A673 (cell line): ENCODE measurements around the gene TYRO3. TPM values are rescaled to one million over a fixed set of nuclear protein-coding genes. Genes with fewer than 3 reads are reported as not detected.

Experiments used
- BruUV-seq: library from RNA; stranded (reverse); fragments of 400-500 nt; replicated peaks from 2 replicates; lab custom pipeline; 2021; lab: Mats Ljungman, UMichigan
- CTCF ChIA-PET: fragments of 300-600 bp; sonication (Branson Sonifier 250); formaldehyde crosslinking; loops from one replicate; lab custom pipeline; 2022; ENCODE audit warnings: antibody characterized with exemption; lab: Charles Lee
- POLR2A ChIA-PET: fragments of 300-600 bp; sonication (Branson Sonifier 250); formaldehyde crosslinking; loops from one replicate; lab custom pipeline; 2022; ENCODE audit warnings: antibody characterized with exemption; ENCODE audit not compliant: low non-redundant PET; lab: Charles Lee
- DNase-seq: peaks from one replicate; pipeline ENCODE4 v3.0.0-alpha.2; 2015; ENCODE audit warnings: low spot score
- H3K27ac ChIP-seq: fragments of 200-600 bp; sonication (generic); 2 replicates; pipeline ENCODE4 v1.5.1; 2016; ENCODE audit warnings: mixed run types, low read depth, mild to moderate bottlenecking, mixed read lengths, antibody characterized with exemption, low read length; ENCODE audit not compliant: poor library complexity, severe bottlenecking
- H3K27me3 ChIP-seq: fragments of 200-600 bp; sonication (generic); replicated peaks from 2 replicates; pipeline ENCODE4 v1.6.1; 2017; ENCODE audit warnings: mixed run types, low read depth, mild to moderate bottlenecking, mixed read lengths, antibody characterized with exemption, low read length; ENCODE audit not compliant: insufficient read depth, poor library complexity
- H3K36me3 ChIP-seq: fragments of 200-600 bp; sonication (generic); 2 replicates; pipeline ENCODE4 v1.6.1; 2016; ENCODE audit warnings: mixed run types, mild to moderate bottlenecking, mixed read lengths, antibody characterized with exemption, low read length; ENCODE audit not compliant: insufficient read depth, poor library complexity, severe bottlenecking
- H3K4me1 ChIP-seq: fragments of 200-600 bp; sonication (generic); 2 replicates; pipeline ENCODE4 v1.6.1; 2017; ENCODE audit warnings: mixed run types, mild to moderate bottlenecking, mixed read lengths, antibody characterized with exemption, low read length; ENCODE audit not compliant: insufficient read depth, poor library complexity, severe bottlenecking
- H3K4me3 ChIP-seq: fragments of 200-600 bp; sonication (generic); 2 replicates; pipeline ENCODE4 v1.5.1; 2016; ENCODE audit warnings: low read depth, mixed run types, mild to moderate bottlenecking, mixed read lengths, low read length; ENCODE audit not compliant: poor library complexity, severe bottlenecking
- H3K9me3 ChIP-seq: fragments of 200-600 bp; sonication (generic); 2 replicates; pipeline ENCODE4 v1.6.1; 2016; ENCODE audit warnings: mixed run types, low read depth, mild to moderate bottlenecking, mixed read lengths, antibody characterized with exemption, low read length; ENCODE audit not compliant: poor library complexity, severe bottlenecking
- CTCF ChIP-seq: fragments of 300-800, 200-600 bp; sonication (generic); conservative IDR thresholded peaks from 2 replicates; pipeline ENCODE4 v1.5.1; 2017; ENCODE audit warnings: low read depth, mild to moderate bottlenecking, antibody characterized with exemption, low read length, moderate library complexity, mixed read lengths
- EZH2 ChIP-seq: fragments of 200-600 bp; sonication (generic); IDR thresholded peaks from 2 replicates; pipeline ENCODE4 v1.6.1; 2017; ENCODE audit warnings: borderline replicate concordance, low read depth, mild to moderate bottlenecking, mixed read lengths, antibody characterized with exemption, low read length; ENCODE audit not compliant: poor library complexity, severe bottlenecking
- intact Hi-C: fragments of 100-400 bp; cut with micrococcal nuclease; formaldehyde crosslinking; loops from one replicate; pipeline ENCODE4 v1.10.0; 2022; ENCODE audit not compliant: unreplicated experiment
- total RNA-seq: library from RNA; stranded (reverse); gene quantifications from 2 replicates; pipeline ENCODE4 v1.2.3, GENCODE V29; 2021

TYRO3 gene
- total RNA-seq, 1 experiment from 2014 or later = 26.0 TPM

GRCh38 chr15:41573396-41573795 lies 14.4 kb downstream of the TYRO3 start:
- DNase-seq = no peak
- H3K9me3 ChIP-seq = no peaks in the 10 kb centered on the region
- POLR2A ChIA-PET = no interaction called here

GRCh38 chr15:41574158-41574557 lies 15.1 kb downstream of the TYRO3 start:
- POLR2A ChIA-PET = no interaction called here
- Histone ChIP-seq H3K27ac (peak overlapping the region; percentile 16), H3K9me3 (no peaks in the 10 kb centered on the region), H3K4me3 (no peak overlapping the region), H3K27me3 (no peaks in the 10 kb centered on the region), H3K36me3 (no peaks in the 10 kb centered on the region), H3K4me1 (no peaks in the 10 kb centered on the region)
- no peak for DNase-seq
- intact Hi-C loops = no loop called here
- no TSS peak for BruUV-seq
- TF ChIP-seq CTCF (no peak), EZH2 (no peak)
- CTCF ChIA-PET = no interaction called here

More at GRCh38 chr15:41573396-41573795, 14.4 kb downstream of the TYRO3 start:
- H3K4me3 ChIP-seq = no peak overlapping the region
- H3K27me3 ChIP-seq = no peaks in the 10 kb centered on the region
- intact Hi-C loops = no loop called here
- H3K4me1 ChIP-seq = peaks cover 2% of the 10 kb centered on the region
- TF ChIP-seq EZH2 (no peak), CTCF (no peak)
- BruUV-seq = no TSS peak
- H3K27ac ChIP-seq = no peak overlapping the region
- CTCF ChIA-PET = no interaction called here
- H3K36me3 ChIP-seq = no peaks in the 10 kb centered on the region

GRCh38 chr15:41575282-41575681 lies 16.3 kb downstream of the TYRO3 start:
- CTCF ChIA-PET = no interaction called here
- POLR2A ChIA-PET = no interaction called here
- H3K36me3 ChIP-seq = no peaks in the 10 kb centered on the region
- H3K27ac ChIP-seq = no peak overlapping the region
- TF ChIP-seq EZH2 (no peak), CTCF (no peak)
- no TSS peak for BruUV-seq
- intact Hi-C loops = no loop called here
- DNase-seq = no peak
- no peaks in the 10 kb centered on the region for H3K9me3 ChIP-seq
- no peaks in the 10 kb centered on the region for H3K27me3 ChIP-seq
- no peak overlapping the region for H3K4me3 ChIP-seq
- H3K4me1 ChIP-seq = no peaks in the 10 kb centered on the region
